GM18870 (cell line): ENCODE results near the gene RFLNA.

Experiments
- ATAC-seq: cut with Tn5 transposase; IDR thresholded peaks from one replicate; pipeline ENCODE4 v1.9.1; 2021; ENCODE audit warnings: moderate library complexity; ENCODE audit not compliant: unreplicated experiment

The RFLNA gene

GRCh38 chr12:124354400-124354799 is 59.5 kb downstream of the RFLNA start:
- ATAC-seq, result no peak

GRCh38 chr12:124356221-124356620 is 61.3 kb downstream of the RFLNA start:
- no peak for ATAC-seq

GRCh38 chr12:124357616-124358015 is 62.7 kb downstream of the RFLNA start:
- ATAC-seq, result no peak

GRCh38 chr12:124358572-124358971 is 63.7 kb downstream of the RFLNA start:
- no peak for ATAC-seq

GRCh38 chr12:124359671-124360581 is 65.0 kb downstream of the RFLNA start:
- no peak for ATAC-seq

GRCh38 chr12:124361074-124361970 is 66.4 kb downstream of the RFLNA start:
- no peak for ATAC-seq

GRCh38 chr12:124361996-124362395 is 67.1 kb downstream of the RFLNA start:
- no peak for ATAC-seq

GRCh38 chr12:124363353-124363965 is 68.6 kb downstream of the RFLNA start:
- no peak for ATAC-seq

- ATAC-seq, result no peak
Observed at GRCh38 chr12:124364543-124364942, 69.7 kb downstream of the RFLNA start.
